ENCODE results near the gene RAD51B.

The RAD51B gene

GRCh38 chr14:68376067-68376779 is 556.6 kb downstream of the RAD51B start:
- no peaks in the 10 kb centered on the region for H3K9me2 ChIP-seq (replicated peaks; ENCODE audit: insufficient read depth, low read length)
- H4K20me1 ChIP-seq (ENCODE audit: insufficient read depth, low read length): no peaks in the 10 kb centered on the region
- no peak overlapping the region for H3K27ac ChIP-seq (ENCODE audit: low read length)
- H3K9ac ChIP-seq (ENCODE audit: low read length): no peak overlapping the region
- peaks cover 9% of the 10 kb centered on the region; the same call in 1 of the 2 replicates for H3K4me1 ChIP-seq (ENCODE audit: low read length)
- no peaks in the 10 kb centered on the region for H3F3A ChIP-seq (ENCODE audit: insufficient read depth, low read length)
- H3K4me2 ChIP-seq (ENCODE audit: low read depth, low read length): no peak overlapping the region
- H3K4me3 ChIP-seq (ENCODE audit: low read length): no peak overlapping the region
- H3K27me3 ChIP-seq (replicated peaks; ENCODE audit: insufficient read depth, low read length): no peaks in the 10 kb centered on the region
- H3K79me2 ChIP-seq (ENCODE audit: low read length): no peaks in the 10 kb centered on the region
- H2AFZ ChIP-seq (ENCODE audit: low read length): no peak overlapping the region
- no peaks in the 10 kb centered on the region for H3K9me3 ChIP-seq (replicated peaks; ENCODE audit: insufficient read depth, low read length)
- H3K36me3 ChIP-seq (replicated peaks; ENCODE audit: insufficient read depth, low read length): no peaks in the 10 kb centered on the region
- no peak for DNase-seq
- TF ChIP-seq EZH2 (optimal IDR thresholded peaks at IDR 0.05; ENCODE audit: low read depth, low read length): no peak
- no peak for TF ChIP-seq EZH2phosphoT487 (IDR thresholded peaks at IDR 0.05; ENCODE audit: low read length)
- no peak for TF ChIP-seq CTCF (IDR thresholded peaks at IDR 0.05; ENCODE audit: low read length)

GRCh38 chr14:68377006-68377405 is 557.4 kb downstream of the RAD51B start:
- Histone ChIP-seq H3F3A (ENCODE audit: insufficient read depth, low read length) (no peaks in the 10 kb centered on the region), H3K4me2 (ENCODE audit: low read depth, low read length) (no peak overlapping the region), H3K27ac (ENCODE audit: low read length) (no peak overlapping the region), H2AFZ (ENCODE audit: low read length) (no peak overlapping the region), H3K79me2 (ENCODE audit: low read length) (no peaks in the 10 kb centered on the region), H3K27me3 (replicated peaks; ENCODE audit: insufficient read depth, low read length) (no peaks in the 10 kb centered on the region), H3K9me2 (replicated peaks; ENCODE audit: insufficient read depth, low read length) (no peaks in the 10 kb centered on the region), H3K4me1 (ENCODE audit: low read length) (peaks cover 9% of the 10 kb centered on the region; the same call in 1 of the 2 replicates), H4K20me1 (ENCODE audit: insufficient read depth, low read length) (no peaks in the 10 kb centered on the region), H3K4me3 (ENCODE audit: low read length) (no peak overlapping the region), H3K9me3 (replicated peaks; ENCODE audit: insufficient read depth, low read length) (no peaks in the 10 kb centered on the region), H3K9ac (ENCODE audit: low read length) (no peak overlapping the region), H3K36me3 (replicated peaks; ENCODE audit: insufficient read depth, low read length) (no peaks in the 10 kb centered on the region)
- no peak for DNase-seq
- TF ChIP-seq EZH2phosphoT487 (IDR thresholded peaks at IDR 0.05; ENCODE audit: low read length) (no peak), CTCF (IDR thresholded peaks at IDR 0.05; ENCODE audit: low read length) (no peak)

GRCh38 chr14:68377459-68377858 is 557.9 kb downstream of the RAD51B start:
- H3K79me2 ChIP-seq (ENCODE audit: low read length): no peaks in the 10 kb centered on the region
- no peak overlapping the region for H3K4me2 ChIP-seq (ENCODE audit: low read depth, low read length)
- H3K27ac ChIP-seq (ENCODE audit: low read length): no peak overlapping the region
- no peak for DNase-seq
- H3K9me2 ChIP-seq (replicated peaks; ENCODE audit: insufficient read depth, low read length): no peaks in the 10 kb centered on the region
- H3K27me3 ChIP-seq (replicated peaks; ENCODE audit: insufficient read depth, low read length): no peaks in the 10 kb centered on the region
- TF ChIP-seq EZH2 (optimal IDR thresholded peaks at IDR 0.05; ENCODE audit: low read depth, low read length) (no peak), EZH2phosphoT487 (IDR thresholded peaks at IDR 0.05; ENCODE audit: low read length) (no peak), CTCF (IDR thresholded peaks at IDR 0.05; ENCODE audit: low read length) (no peak)
- H3K9ac ChIP-seq (ENCODE audit: low read length): no peak overlapping the region
- no peak overlapping the region for H3K4me3 ChIP-seq (ENCODE audit: low read length)
- H2AFZ ChIP-seq (ENCODE audit: low read length): no peak overlapping the region
- H3K36me3 ChIP-seq (replicated peaks; ENCODE audit: insufficient read depth, low read length): no peaks in the 10 kb centered on the region
- H3K9me3 ChIP-seq (replicated peaks; ENCODE audit: insufficient read depth, low read length): no peaks in the 10 kb centered on the region
- H4K20me1 ChIP-seq (ENCODE audit: insufficient read depth, low read length): no peaks in the 10 kb centered on the region
- peaks cover 9% of the 10 kb centered on the region; the same call in 1 of the 2 replicates for H3K4me1 ChIP-seq (ENCODE audit: low read length)
- H3F3A ChIP-seq (ENCODE audit: insufficient read depth, low read length): no peaks in the 10 kb centered on the region
